Heart right ventricle (tissue), 16 donors: ENCODE data around the gene RFX2. TPM values are rescaled to one million over a fixed set of nuclear protein-coding genes. Genes with fewer than 3 reads are reported as not detected.

Source experiments
- ATAC-seq, 8 donors: fragments of 200-7000 bp; cut with Tn5 transposase; one replicate each; pipeline ENCODE4 v1.9.1; 2020; ENCODE audit warnings: mild to moderate bottlenecking in 8 of 8, moderate library complexity in 8 of 8, moderate number of reproducible peaks in 1 of 8
- DNase-seq, 2 donors: peaks; one replicate each; pipeline ENCODE4 v3.0.0-alpha.2; 2020
- H3K27ac ChIP-seq, 10 donors: fragments of 200-600 bp; sonication (generic) in 2 of 10; one replicate each; pipeline versions ENCODE4 v1.5.0 to v1.8.0; 2020 to 2022; ENCODE audit warnings: mild to moderate bottlenecking in 3 of 10
- H3K27me3 ChIP-seq, 7 donors: fragments of 200-600 bp; one replicate each; pipeline ENCODE4 v1.8.0; 2021 to 2022; ENCODE audit warnings: mild to moderate bottlenecking in 2 of 7
- H3K36me3 ChIP-seq, 9 donors: fragments of 200-600 bp; sonication (generic) in 1 of 9; one replicate each; pipeline versions ENCODE4 v1.5.0 to v1.8.0; 2020 to 2022; ENCODE audit warnings: mild to moderate bottlenecking in 2 of 9
- H3K4me1 ChIP-seq, 9 donors: fragments of 200-600 bp; sonication (generic) in 1 of 9; one replicate each; pipeline versions ENCODE4 v1.5.0 to v1.8.0; 2020 to 2022; ENCODE audit warnings: mild to moderate bottlenecking in 4 of 9
- H3K4me3 ChIP-seq, 10 donors: fragments of 200-600 bp; sonication (generic) in 2 of 10; one replicate each; pipeline versions ENCODE4 v1.5.0 to v1.8.0; 2020 to 2022; ENCODE audit warnings: mild to moderate bottlenecking in 7 of 10, moderate library complexity in 2 of 10
- H3K9me3 ChIP-seq, 11 donors: fragments of 200-600 bp in 10 of 11; sonication (generic) in 2 of 11; one replicate each; pipeline versions ENCODE4 v1.5.0 to v1.8.0; 2013 to 2022; ENCODE audit warnings: mild to moderate bottlenecking in 2 of 11, control low read depth in 1 of 11, moderate library complexity in 1 of 11
- WGBS, 2 donors: extraction: QIAGEN DNeasy Blood & Tissue Kit; methylation state at CpG; one replicate each; pipeline ENCODE4 v1.1.7; 2013; ENCODE audit warnings: inconsistent platforms in 1 of 2; 5-methylcytosine and 5-hydroxymethylcytosine counted together
- intact Hi-C, 10 donors: fragments of 100-400 bp; cut with DNase I; formaldehyde crosslinking; loops; one replicate each; pipeline versions ENCODE4 v1.11.1 to v1.14.2; 2022
- polyA plus RNA-seq, 2 donors: library from polyadenylated mRNA; stranded (reverse); fragments of 200-250 nt; gene quantifications; one replicate each; pipeline ENCODE4 v1.2.3, GENCODE V29; 2013
- total RNA-seq, 10 donors: library from RNA; stranded (reverse); fragmentation: NEBNext Ultra II Directional in 3 of 10; extraction: Animal tissue kit (Norgen Biotek cat#: 25700) in 3 of 10; gene quantifications; one replicate each; pipeline versions ENCODE4 v1.2.1 to v1.2.4, GENCODE V29; 2021 to 2023
- TF ChIP-seq, protein P1 (sequence below), 9 donors: fragments of 200-600 bp; sonication (generic) in 2 of 9; IDR thresholded peaks; one replicate each; pipeline versions ENCODE4 v1.5.0 to v1.8.0; 2021 to 2022; ENCODE audit warnings: antibody characterized with exemption in 9 of 9, mild to moderate bottlenecking in 5 of 9, moderate library complexity in 1 of 9
- donor health status: Arrhythmogenic right ventricular cardiomyopathy.
- donor health status: ischemic (EF 13 %, LVEDD 7.1; RV severe dilation, severe dysfunction).
- donor health status: healthy with polysubstance abuse.
- donor health status: DM: no; HTN: yes; CAD: no.
- donor health status: DM: no; HTN: no; CAD: no.
- donor health status: ischemic (EF 25% LVEDD 6.9; RV normal size, moderate dysfunction).
- donor health status: ischemic (EF 25% LVEDD 5.7; RV mildly dilated, moderate dysfunction).
- donor health status: healthy.
- donor health status: DM: yes; HTN: yes; CAD: no.
- donor health status: Ischemic cardiomyopathy.
- donor health status: ischemic (EF 35%, LVEDD 5.7; RV mildly dilated, moderate dysfunction).
- donor health status: nonischemic (EF 11% LVEDD 7.7; RV severe dilation, severe dysfunction).
- donor health status: DM: yes; HTN: yes; CAD: no.
- donor health status: PGD.
- donor health status: ischemic (EF 29% LVEDD 5.4; RV normal size, mild dysfunction).
- donor health status: nonischemic (EF 23%, LVEDD 6.1; RV moderate dilation, normal function).

The RFX2 gene
- total and polyA plus RNA-seq, 12 donors = 4.2 to 17.4 (median 5.2) TPM

DNA sequence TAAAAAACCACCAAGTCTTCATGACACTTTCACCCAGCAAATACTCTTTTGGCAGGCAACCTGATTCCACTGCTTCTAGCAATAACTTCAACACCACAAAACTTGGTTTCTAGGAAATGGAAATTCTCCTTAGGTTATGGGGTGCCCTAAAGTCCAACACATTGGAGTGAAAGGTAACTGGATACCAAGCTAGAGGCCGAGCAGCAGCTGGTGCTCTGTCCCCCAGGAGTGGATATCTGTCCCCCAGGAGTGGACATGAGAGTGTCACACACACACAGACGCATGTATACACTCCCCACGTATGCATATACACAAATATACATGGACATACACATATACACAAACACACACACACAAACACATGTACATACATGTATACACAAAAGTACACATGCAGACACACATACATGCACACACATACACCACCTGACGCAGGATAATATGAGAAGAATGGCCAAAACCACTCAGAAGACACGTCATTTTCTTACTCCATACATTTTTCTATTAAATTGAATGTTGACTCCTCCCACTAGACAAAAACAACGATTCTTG, 50.8 kb downstream of the RFX2 start:
- TF ChIP-seq, protein P1, sequence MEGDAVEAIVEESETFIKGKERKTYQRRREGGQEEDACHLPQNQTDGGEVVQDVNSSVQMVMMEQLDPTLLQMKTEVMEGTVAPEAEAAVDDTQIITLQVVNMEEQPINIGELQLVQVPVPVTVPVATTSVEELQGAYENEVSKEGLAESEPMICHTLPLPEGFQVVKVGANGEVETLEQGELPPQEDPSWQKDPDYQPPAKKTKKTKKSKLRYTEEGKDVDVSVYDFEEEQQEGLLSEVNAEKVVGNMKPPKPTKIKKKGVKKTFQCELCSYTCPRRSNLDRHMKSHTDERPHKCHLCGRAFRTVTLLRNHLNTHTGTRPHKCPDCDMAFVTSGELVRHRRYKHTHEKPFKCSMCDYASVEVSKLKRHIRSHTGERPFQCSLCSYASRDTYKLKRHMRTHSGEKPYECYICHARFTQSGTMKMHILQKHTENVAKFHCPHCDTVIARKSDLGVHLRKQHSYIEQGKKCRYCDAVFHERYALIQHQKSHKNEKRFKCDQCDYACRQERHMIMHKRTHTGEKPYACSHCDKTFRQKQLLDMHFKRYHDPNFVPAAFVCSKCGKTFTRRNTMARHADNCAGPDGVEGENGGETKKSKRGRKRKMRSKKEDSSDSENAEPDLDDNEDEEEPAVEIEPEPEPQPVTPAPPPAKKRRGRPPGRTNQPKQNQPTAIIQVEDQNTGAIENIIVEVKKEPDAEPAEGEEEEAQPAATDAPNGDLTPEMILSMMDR (IDR thresholded peaks at IDR 0.05) = no peak
- intact Hi-C loops = loop anchor here in 4 of 10 donors (5.0 kb wide), 4 partner anchors 38 to 53 kb away; partner anchors contain the start of gene RFX2 (in 1 of the 4)
- ATAC-seq (no peak), DNase-seq (no peak)
- H3K4me3 ChIP-seq = no peak overlapping the region
- H3K4me1 ChIP-seq = peaks cover 32 to 91% (median 66%) of the 10 kb centered on the region in 9 donors
- no peaks in the 10 kb centered on the region for H3K27me3 ChIP-seq
- H3K9me3 ChIP-seq = peaks cover 0 to 4% (median 0%) of the 10 kb centered on the region in 11 donors
- no peaks in the 10 kb centered on the region for H3K36me3 ChIP-seq
- peak overlapping the region in 7 of 10 donors; percentile 87 to 95 (median 91) for H3K27ac ChIP-seq
- 86 to 87% methylated on average over 6 of the region's 6 CpGs for WGBS, 2 donors

DNA sequence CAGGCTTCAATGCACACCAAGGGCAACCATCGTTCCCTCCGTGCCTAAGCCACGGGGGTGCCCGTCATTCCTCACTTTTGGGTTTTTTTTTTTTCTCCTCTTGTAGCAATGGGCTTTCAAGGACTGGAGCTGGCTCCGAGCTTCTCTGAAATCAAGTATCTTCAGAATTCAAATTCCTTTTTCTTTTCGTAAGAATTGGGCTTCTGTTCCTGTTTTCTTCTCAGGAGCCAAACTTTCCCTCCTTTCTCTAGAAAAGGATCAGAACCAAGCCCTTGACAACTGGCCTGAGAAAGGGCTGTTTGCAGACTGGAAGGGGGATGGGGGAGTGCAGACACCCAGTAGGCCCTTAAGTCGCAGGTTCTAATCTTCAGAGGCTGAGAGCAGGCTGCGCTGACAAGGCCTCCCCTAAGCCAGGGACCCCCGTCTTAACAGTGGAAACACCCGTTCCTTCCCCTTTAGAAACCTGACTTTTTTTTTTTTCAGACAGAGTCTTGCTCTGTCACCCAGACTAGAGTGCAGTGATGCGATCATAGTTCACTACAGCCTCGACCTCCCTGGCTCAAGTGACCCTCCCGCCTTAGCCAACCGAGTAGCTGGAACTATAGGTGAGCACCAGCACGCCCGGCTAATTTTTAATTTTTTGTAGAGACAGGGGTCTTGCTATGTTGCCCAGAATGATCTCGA, 51.6 kb downstream of the RFX2 start:
- H3K27me3 ChIP-seq = no peaks in the 10 kb centered on the region
- no peak overlapping the region for H3K4me3 ChIP-seq
- no peak for DNase-seq
- ATAC-seq = no peak
- H3K27ac ChIP-seq = peak overlapping the region in 9 of 10 donors; percentile 87 to 95 (median 91)
- WGBS, 2 donors = 81 to 85% methylated on average over 17 of the region's 17 CpGs
- H3K9me3 ChIP-seq = peaks cover 0 to 6% (median 0%) of the 10 kb centered on the region in 11 donors
- TF ChIP-seq, protein P1 (IDR thresholded peaks at IDR 0.05) = no peak
- no peaks in the 10 kb centered on the region for H3K36me3 ChIP-seq
- intact Hi-C loops = loop anchor here in 4 of 10 donors (5.0 kb wide), 4 partner anchors 39 to 54 kb away; partner anchors contain the start of gene RFX2 (in 1 of the 4)
- peaks cover 32 to 83% (median 60%) of the 10 kb centered on the region in 9 donors for H3K4me1 ChIP-seq

DNA sequence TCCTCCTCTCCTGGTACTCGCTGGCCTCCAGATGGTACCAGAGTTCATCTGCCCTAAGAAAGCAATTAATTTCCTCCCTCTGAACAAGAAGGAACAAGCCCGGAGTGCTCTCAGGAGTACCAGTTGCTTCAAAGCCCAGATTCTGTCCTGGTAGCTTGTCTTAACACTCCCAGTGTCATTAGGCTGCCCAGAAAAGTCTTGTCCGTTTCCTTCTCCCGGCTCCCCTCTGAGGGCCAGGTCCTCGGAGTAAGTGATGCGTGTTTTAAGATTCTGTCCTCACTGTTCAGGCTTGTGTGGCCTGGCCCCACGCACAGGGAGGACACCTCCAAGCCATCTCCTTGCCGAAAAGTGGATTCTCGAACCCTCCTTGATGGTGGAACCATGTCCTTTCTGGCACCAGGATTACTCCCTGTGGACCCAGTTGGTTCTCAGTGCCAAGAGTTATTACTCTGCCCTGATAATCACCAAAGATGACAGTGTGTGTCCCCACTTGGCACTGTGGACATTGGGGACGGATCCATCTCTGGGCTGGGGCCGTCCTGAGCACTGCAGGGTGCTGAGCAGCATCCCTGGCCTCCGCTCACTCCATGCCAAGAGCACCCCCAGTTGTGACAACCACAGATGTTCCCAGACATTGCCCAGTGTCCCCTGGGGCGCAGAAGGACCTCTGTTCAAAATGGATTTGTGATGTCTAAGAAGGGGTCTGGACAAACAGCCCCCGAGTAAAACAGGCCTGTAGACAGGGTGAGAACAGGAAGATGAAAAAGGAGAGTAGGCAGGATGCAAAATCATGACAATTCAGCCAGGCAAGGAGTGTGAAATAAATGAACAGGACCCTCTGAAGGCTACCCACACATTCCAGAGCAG, 52.4 kb downstream of the RFX2 start:
- Histone ChIP-seq H3K4me3 (no peak overlapping the region), H3K27ac (peak overlapping the region; percentile 86 to 95 (median 91)), H3K9me3 (peaks cover 0 to 6% (median 0%) of the 10 kb centered on the region in 11 donors), H3K36me3 (no peaks in the 10 kb centered on the region), H3K4me1 (peaks cover 32 to 76% (median 52%) of the 10 kb centered on the region in 9 donors), H3K27me3 (no peaks in the 10 kb centered on the region)
- intact Hi-C loops = loop anchor here in 7 of 10 donors (2.0 to 5.0 kb wide), 6 partner anchors 39 to 54 kb away; partner anchors contain the start of gene RFX2 (in 3 of the 7)
- ATAC-seq (peak in 1 of 8 donors; percentile 34), DNase-seq (no peak)
- WGBS, 2 donors = 77 to 78% methylated on average over 14 of the region's 14 CpGs
- TF ChIP-seq, protein P1 (IDR thresholded peaks at IDR 0.05) = peak in 2 of 9 donors; percentile 36 to 41
